GM21619 (cell line): Measurements from ENCODE around the gene ZNF580.

Source experiments
- ATAC-seq: cut with Tn5 transposase; IDR thresholded peaks from one replicate; pipeline ENCODE4 v1.9.1; 2021; ENCODE audit not compliant: unreplicated experiment

ZNF580 gene

GRCh38 chr19:55675661-55676354 is 35.0 kb downstream of the ZNF580 start:
- ATAC-seq, result no peak

- no peak for ATAC-seq
Observed at GRCh38 chr19:55676383-55676782, 35.6 kb downstream of the ZNF580 start.

GRCh38 chr19:55676889-55677505 is 36.2 kb downstream of the ZNF580 start:
- ATAC-seq, result no peak

- ATAC-seq, result no peak
Observed at GRCh38 chr19:55677572-55678028, 36.8 kb downstream of the ZNF580 start.

- ATAC-seq, result peak; percentile 72
Observed at GRCh38 chr19:55678121-55678671, 37.4 kb downstream of the ZNF580 start.

GRCh38 chr19:55679343-55680257 is 38.8 kb downstream of the ZNF580 start:
- ATAC-seq, result no peak

GRCh38 chr19:55680339-55681130 is 39.7 kb downstream of the ZNF580 start:
- ATAC-seq, result no peak

GRCh38 chr19:55681131-55682092 is 40.6 kb downstream of the ZNF580 start:
- no peak for ATAC-seq

- ATAC-seq, result no peak
Observed at GRCh38 chr19:55683449-55684261, 42.9 kb downstream of the ZNF580 start.

GRCh38 chr19:55684946-55685681 is 44.3 kb downstream of the ZNF580 start:
- no peak for ATAC-seq

GRCh38 chr19:55685776-55686175 is 45.0 kb downstream of the ZNF580 start:
- no peak for ATAC-seq

GRCh38 chr19:55686311-55687050 is 45.7 kb downstream of the ZNF580 start:
- no peak for ATAC-seq

GRCh38 chr19:55687281-55688201 is 46.7 kb downstream of the ZNF580 start:
- no peak for ATAC-seq

GRCh38 chr19:55688422-55689218 is 47.8 kb downstream of the ZNF580 start:
- no peak for ATAC-seq

GRCh38 chr19:55689411-55690108 is 48.8 kb downstream of the ZNF580 start:
- ATAC-seq, result no peak
